DMS153 treated with DMSO at 0.1 percent for 48 hours (cell line): Measurements from ENCODE around the gene UBXN2A.
"Not testable (repeated sequence)": the region's sequence is repeated elsewhere in the genome, so short reads cannot be mapped to it uniquely, and the experiment has no call there.

Experiments used
- DNase-seq: peaks from one replicate; lab custom pipeline; 2025; ENCODE audit not compliant: unreplicated experiment; lab: John Stamatoyannopoulos, UW

UBXN2A gene

DNA sequence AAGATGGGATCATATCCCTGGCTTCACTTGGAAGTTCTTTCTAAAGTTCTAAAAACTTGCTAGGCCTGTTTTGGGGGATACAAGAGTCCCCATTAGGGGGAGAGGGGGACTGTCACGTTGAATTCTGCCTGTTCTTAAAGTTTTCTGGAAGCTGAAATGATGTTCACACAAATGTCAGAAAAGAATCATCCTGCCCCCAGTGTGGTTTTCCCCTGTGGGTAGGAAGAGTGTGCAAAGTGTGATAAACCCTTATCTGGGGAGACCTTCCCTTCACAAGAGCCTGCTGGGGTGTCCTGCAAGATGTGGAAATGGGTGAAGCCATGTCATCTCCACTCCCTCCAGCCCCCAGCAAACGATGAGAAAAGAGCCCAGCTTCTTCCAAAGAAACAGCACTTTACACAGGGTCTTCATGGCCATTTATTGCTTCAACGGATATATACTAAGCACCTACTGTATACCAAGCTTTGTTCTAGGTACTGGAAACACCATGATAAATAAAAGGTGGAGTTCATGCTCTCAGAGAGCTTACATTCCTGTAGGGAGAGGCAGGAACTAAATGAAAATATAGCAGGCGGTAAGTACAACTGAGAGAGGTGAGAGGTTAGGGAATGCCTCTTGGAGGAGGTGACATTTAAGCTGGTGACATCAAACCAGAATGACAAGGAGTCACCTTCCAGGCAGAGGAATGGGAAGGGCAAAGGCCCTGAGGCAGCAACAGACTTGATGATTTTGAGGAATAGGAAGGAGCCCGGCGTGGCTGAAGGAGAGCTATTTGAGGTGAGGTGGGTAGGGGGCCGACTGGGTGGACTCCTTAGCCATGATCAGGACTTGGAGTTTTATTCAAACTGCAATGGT lies 71.2 kb downstream of the UBXN2A start:
- no peak for DNase-seq

DNA sequence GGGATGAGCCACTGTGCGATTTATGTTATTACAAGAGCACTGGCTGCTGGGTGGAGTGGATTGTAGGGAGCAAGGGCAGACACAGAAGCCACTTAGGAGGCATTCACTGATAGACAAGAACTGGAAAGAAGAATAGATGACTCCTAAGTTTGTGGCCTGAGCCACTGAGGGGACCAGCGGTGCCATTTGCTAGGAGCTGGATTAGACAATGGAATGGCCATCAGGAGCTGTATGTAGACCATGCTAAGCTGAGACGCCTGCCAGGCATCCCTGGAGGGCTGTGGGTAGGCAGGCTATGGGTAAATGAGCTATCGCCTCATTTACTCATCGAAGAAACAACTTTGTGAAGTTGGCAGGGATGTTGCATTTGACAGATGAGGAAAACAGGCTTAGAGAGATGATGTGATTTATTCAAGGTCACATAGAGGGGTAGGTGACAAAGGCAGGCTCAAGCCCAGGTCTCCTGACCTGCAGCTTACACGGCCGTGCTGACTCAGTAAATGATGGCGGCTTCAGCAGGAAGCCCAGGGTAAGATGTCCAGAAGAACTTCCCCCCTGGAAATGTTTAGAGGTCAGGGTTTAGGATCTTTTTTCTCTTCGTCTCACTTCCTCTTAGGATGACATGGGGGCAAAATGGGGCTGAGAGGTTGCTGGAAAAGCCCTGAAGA lies 72.4 kb downstream of the UBXN2A start:
- DNase-seq: no peak

DNA sequence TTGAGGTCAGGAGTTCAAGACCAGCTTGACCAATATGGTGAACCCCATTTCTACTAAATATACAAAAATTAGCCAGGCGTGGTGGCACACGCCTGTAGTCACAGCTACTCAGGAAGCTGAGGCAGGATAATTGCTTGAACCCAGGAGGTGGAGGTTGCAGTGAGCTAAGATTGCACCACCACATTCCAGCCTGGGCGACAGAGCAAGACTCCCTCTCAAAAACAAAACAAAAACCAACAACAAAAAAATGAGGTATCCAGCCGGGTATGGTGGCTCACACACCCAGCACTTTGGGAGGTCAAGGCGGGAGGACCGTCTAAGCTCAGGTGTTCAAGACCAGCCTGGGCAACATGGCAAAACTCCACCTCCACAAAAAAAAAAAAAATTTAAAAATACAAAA lies 74.6 kb downstream of the UBXN2A start:
- DNase-seq: not testable (repeated sequence)

DNA sequence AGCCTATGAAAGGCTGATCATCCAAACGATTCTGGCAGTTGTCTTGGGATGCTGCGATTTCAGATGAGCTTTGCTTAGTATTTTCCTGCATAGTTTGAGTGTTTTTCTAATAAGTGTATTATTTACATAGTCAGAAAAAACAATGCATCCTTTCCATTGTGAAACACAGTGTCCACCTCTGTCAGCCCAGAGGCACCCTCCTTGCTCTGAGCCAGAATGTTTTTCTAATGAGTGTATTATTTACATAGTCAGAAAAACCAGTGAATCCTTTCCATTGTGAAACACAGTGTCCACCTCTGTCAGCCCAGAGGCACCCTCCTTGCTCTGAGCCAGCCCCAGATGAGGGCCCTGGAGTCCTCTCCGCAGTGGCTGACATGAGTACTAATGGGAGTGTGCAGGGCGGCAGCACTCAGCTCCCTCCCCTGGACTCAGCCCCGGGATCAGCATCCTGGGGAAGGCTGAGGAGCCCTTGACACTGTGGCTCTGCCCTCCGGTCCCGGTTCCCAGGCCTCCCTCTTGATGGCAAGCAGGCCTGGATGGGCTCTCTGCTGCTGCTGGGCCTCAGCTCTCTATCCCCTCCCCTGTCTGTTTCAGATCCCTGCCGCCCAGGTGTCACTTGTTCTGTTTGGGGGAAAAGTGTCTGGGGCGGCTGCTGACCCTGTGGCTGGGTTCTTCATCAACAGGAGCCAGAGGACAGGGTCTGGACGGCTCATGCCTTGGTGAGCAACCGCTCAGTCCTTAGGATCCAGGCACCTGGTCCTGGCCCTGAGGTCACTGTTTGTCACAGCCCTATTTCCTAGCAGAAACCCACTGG lies 75.5 kb downstream of the UBXN2A start:
- DNase-seq: no peak

DNA sequence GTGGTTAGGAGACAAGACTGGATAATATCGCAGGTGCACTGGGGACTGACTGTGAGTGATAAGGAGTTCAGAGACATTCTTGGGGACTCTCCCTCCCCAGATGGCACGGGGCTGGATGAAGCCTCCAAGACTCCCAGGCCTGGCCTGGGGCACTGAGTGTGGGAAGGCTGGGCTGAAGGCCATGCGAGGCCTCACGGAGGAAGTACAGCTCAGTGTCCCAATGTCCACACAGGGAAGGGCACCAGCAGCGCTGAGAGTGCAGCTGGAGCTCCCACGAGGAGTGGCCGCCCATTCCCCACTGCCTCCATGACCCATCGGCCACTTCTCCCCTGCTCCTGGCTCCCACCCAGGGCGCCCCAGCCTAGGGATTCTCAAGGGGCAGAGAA lies 76.1 kb downstream of the UBXN2A start:
- DNase-seq: no peak

DNA sequence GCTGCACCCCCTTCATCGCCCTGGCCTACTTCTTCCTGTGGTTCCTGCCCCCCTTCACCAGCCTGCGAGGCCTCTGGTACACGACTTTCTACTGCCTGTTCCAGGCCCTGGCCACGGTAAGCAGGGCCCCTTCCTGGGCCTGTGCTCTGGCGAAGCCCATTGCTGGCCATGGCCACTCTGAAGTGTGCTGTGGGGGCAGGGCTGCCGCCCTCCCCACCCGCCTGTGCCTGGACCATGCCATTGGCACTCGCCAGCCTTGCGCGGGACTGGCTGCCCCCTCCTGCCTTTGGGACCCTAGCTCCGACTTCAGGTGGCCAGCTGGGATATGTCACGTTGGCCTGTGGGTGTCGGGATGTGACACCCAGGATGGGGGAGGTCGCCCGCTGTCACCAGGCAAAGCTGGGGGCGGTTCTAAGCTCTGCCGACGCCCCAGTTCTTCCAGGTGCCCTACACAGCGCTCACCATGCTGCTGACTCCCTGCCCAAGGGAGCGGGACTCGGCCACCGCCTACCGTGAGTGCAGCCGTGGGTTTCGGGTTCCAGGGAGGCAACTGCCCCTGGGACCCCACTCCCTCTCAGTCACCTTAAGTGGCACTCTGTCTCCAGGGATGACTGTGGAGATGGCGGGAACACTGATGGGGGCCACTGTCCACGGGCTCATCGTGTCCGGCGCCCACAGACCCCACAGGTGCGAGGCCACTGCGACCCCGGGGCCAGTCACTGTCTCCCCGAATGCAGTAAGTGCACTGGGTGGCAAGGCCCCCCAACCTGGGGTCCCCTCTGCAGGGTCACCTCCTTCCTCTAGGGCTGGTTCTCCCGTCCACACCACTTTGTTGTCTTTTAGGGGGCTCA lies 76.8 kb downstream of the UBXN2A start:
- DNase-seq: no peak

DNA sequence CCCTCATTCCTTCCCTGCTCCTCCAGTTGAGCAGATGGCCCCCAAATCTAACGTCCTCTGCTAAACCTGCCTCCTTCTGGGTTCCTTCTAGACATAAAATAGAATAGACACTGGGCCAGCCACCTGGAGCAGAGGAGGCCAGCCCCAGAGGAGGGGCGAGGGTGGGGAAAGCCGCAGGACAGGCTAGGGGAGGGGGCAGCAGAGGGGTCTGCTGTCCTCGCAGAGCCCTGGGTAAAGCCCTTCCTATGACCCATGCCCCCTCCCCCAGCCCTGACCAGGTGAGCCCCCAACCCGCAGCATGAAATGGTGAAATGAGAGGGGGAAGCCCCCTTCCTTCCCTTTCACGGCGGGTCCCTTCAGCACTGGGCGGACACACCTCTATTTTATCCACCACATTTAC lies 77.4 kb downstream of the UBXN2A start:
- DNase-seq: no peak

DNA sequence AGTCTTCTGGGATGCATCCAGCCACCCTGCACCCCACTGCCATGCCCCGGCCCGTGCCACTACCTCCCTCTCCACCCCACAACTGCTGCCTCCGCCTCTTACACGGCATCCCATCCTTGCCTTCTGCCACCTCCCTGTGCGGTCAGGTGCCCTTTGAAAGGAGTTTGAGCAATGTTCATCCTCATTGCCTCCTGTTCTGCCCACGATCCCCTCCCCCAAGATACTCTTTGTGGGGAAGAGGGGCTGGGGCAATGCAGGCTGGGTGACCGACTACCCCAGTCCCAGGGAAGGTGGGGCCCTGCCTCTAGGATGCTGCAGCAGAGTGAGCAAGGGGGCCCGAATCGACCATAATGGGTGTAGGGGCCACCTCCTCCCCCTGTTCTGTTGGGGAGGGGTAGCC lies 78.0 kb downstream of the UBXN2A start:
- DNase-seq: no peak

DNA sequence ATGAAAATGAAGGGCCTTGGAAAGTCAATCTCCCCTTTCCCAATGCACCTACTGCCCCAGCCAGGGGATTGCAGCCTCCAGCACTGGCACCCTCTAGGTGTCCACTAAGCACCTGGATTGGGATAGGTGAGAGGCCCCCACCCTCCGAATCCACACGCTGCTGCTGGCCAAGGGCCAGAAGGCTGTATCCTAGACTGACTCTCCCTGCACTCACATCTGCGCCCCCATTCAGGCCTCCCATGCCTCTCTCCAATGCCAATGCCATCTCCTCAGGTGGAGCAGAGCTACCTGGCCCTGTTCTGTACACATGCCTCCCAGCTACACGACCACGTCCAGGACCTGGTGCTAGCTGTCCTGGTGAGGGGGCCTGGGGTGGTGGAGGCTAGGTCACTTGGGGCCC lies 79.5 kb downstream of the UBXN2A start:
- DNase-seq: no peak

DNA sequence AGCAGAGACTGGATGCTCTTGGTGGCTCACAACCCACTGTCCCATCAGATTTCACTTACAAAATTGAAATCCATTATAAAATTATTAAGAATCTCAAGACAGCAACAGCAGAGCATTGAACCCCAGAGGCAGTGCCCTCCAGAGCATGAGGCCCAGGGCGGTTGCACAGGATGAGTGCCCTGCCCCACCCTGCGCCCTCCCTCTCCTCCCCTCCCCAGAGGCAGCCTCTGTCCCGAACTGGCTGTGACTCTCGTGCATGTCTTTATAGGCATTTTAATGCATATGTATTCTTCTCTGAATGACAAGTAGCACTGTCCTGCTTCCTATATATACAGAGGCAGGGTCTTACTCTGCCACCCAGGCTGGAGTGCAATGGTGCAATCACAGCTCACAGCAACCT lies 80.0 kb downstream of the UBXN2A start:
- DNase-seq: no peak

DNA sequence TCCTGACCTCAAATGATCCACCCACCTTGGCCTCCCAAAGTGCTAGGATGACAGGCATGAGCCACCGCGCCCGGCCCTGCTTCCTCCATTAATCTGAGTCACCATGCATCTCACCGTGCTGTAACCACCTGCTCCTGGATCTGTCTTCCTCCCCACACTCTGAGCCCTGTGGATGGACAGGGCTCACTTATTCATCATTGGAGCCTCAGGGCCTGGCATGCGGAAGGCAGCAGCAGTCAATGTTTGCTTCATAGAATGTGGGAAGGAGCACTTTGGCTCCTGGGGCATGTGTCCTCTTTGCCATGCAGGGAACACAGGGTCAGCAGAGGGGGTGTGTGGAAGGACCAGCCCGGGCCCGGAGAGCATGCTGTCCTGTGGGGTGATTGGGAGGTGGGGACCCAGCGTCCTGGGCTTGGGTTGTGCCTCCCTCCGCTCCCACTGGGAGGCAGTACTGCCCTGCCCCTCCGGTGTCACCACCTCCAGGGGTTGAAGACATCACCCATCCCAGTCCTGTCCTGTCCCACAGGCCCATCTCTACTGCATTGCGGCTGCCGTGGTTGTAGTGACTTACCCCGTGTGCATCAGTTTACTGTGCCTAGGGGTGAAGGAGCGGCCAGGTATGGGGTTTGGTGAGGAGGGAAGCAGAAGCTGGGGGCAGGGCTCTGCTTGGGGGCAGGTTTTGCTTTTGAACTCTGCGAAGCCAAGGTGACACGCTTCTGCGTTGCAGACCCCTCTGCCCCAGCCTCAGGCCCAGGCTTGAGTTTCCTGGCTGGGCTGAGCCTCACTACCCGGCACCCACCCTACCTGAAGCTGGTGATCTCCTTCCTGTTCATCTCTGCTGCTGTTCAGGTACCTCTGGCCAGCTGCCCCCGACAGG lies 81.1 kb downstream of the UBXN2A start:
- no peak for DNase-seq

DNA sequence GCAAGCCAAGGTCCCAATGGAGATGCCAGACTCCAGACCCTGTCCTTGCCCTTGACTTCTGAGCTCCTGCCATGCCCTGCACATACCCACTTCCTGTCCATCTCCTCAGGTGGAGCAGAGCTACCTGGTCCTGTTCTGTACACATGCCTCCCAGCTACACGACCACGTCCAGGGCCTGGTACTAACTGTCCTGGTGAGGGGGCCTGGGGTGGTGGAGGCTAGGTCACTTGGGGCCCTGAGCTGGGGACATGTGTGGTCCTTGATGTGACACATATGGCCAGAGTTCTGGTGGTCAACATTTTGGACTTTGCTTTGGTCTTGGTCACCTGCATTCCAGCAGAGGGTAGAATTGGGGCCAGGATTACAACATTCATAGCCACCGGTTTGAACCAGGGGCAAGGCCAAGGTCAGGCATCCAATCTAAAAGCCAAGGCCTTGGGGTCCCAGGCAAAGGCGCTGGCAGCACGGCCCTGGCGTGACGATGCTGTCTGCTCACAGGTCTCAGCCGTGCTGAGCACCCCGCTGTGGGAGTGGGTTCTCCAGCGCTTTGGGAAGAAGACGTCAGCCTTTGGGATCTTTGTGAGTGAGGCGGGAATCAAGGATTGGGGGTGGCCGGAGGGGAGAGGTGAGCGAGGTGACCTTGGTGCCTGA lies 82.2 kb downstream of the UBXN2A start:
- no peak for DNase-seq

DNA sequence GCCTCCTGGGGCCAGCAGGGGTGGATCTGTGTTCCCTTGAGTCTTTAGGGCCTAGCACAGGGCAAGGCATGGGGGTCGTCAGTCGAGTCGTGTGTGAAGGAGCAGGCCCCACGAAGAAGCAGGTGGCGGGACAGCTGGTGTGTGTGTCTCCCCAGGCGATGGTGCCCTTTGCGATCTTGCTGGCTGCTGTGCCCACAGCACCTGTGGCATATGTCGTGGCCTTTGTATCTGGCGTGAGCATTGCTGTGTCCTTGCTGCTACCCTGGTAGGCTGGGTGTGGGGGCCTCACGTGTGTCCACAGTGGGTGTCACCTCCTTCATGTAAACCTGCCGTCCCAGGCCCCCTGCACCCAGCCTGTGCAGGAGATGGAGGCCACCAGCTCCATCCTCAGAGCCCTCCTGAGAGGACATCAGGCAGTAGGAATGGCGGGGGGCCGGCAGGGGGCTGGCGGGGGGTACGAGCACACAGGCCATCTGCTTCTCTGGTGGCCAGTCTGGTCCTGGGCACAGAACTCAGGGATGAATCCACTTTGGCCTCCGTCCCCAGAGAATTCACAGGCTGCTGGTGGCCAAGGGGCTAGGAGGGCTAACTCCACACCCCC lies 82.8 kb downstream of the UBXN2A start:
- no peak for DNase-seq

DNA sequence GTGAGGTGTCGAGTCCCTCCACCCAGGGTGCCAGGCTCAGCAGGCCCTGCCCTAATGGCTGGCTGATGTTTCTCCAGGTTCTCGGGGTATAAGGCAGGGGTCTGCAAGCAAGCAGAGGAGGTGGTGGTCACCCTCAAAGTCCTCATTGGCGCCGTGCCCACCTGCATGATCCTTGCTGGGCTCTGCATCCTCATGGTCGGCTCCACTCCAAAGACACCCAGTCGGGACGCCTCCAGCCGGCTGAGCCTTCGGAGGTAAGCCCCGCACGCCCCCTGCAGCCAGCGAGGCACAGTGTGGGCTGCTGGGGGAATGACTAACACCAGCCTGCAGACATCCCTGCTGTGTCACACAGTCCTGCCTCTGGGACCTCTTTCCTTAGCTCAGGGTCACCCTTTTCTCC lies 83.8 kb downstream of the UBXN2A start:
- no peak for DNase-seq

DNA sequence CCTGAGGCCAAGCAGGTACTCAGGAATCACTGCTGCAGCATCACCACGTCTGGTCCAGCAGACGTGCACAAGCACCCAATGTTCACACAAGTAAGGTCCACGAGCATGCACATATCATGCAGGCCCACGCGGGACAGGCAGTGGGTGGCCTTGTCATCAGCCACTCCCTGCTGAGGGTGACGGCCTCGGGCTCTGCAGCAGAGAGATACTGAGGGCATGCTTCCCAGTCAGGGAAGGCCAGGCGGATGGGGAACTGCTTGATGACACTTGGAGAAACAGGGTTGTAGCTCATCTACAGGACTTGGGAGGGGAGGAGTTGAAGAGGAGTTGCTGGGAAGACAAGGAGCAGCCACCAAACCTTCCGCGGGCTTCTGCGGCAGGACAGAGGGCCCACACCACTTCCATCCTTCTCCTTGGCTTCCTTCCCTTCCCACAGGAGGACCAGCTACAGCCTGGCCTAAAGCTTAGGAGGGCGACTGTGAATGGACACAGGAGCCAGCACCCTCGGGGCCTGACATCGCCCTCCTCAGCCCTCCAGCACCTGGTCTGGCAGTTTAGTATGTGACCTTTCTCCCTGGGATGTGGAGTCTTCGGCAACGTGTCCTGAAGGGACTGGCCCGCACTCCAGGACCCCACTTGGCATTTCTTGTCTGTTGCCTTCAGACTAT lies 84.9 kb downstream of the UBXN2A start:
- no peak for DNase-seq

DNA sequence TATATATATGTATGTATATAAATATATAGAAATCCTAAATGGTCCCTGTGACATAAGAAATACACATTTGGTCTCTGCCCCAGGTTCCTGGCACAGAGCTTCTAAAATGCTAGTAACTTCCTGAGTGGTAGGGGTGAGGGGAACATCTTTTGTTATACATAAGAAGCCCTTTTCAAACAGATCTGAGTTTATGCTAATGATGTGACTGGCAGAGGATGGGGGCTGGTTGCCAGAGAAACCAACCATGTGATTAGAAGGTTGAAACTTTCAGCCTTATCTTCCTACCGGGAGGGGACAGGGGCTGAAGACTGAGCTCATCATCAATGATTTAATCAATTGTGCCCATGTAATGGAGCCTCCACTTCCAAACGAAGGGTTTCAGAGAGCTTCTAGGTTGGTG lies 86.0 kb downstream of the UBXN2A start:
- DNase-seq: no peak

DNA sequence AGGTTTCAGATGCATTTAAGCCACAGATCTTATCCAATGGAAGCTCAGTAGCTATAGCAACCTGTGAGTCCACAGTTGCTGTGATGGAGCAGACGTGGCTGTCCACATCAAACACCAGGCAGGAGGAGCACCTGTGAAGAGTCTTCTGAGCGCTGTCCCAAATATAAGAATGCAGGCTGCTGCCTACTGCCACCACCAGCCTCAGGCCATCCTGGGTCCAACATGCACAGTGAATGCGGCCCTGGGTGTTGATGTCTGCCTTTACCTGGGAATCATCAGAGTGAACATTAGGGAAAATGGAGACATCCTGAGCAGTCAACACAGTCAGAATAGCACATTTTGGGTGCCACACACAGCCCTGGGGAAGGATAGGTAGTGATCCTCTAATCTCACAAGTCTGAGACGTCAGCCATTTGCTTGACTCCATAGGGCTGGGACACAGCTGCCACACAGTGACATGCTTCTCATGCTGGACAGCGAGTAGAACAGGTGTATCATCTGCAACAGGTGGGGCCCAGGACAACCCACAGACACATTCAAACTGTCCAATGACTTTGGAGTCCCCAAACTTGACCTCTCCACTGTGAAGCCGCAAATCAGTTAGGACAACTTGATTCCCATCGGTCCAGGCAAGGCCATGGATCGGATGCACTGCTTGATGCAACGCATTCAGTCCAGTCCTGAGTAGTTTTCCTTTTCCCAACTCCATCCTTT lies 98.7 kb downstream of the UBXN2A start:
- DNase-seq: no peak

DNA sequence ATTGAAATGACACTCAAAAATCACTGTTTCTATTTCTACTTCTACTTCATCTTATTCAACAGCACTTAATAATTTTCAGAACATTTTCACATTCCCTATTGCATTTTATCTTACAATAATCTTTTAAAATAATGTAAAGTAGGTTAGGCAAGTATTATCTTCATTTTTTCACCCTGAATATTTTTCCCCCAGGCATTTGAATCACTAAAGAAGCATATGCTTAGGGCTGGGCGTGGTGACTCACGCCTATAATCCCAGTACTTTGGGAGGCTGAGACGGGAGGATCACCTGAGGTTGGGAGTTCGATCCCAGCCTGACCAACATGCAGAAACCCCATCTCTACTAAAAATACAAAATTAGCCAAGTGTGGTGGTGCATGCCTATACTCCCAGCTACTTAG lies 100.2 kb downstream of the UBXN2A start:
- no peak for DNase-seq
